GM20000 (cell line): ENCODE measurements around the gene PPFIA3.
"Not testable (repeated sequence)": the region's sequence is repeated elsewhere in the genome, so short reads cannot be mapped to it uniquely, and the experiment has no call there.

Experiments
- DNase-seq: peaks from one replicate; pipeline ENCODE4 v3.0.0; 2012; ENCODE audit warnings: low spot score
- CTCF ChIP-seq: IDR thresholded peaks from 2 replicates; pipeline ENCODE4 v1.5.1; 2012; ENCODE audit warnings: mild to moderate bottlenecking, control low read depth; ENCODE audit errors: extremely low read depth, missing control alignments

Gene PPFIA3

GRCh38 chr19:49140951-49141350 lies 21.6 kb downstream of the PPFIA3 start:
- TF ChIP-seq CTCF: no peak
- no peak for DNase-seq

- no peak for DNase-seq
- no peak for TF ChIP-seq CTCF
Observed at GRCh38 chr19:49141352-49141751, 22.0 kb downstream of the PPFIA3 start.

GRCh38 chr19:49142866-49143335 lies 23.6 kb downstream of the PPFIA3 start:
- DNase-seq: peak; percentile 86
- no peak for TF ChIP-seq CTCF

GRCh38 chr19:49145573-49146407 lies 26.4 kb downstream of the PPFIA3 start:
- peak; percentile 72 for TF ChIP-seq CTCF
- DNase-seq: peak; percentile 88

- DNase-seq: not testable (repeated sequence)
Observed at GRCh38 chr19:49146408-49146770, 27.0 kb downstream of the PPFIA3 start.

GRCh38 chr19:49148044-49148682 lies 28.8 kb downstream of the PPFIA3 start:
- DNase-seq: no peak
- TF ChIP-seq CTCF: no peak

GRCh38 chr19:49148784-49149651 lies 29.7 kb downstream of the PPFIA3 start:
- TF ChIP-seq CTCF: no peak
- peak; percentile 87 for DNase-seq
